Prostate gland (tissue), 2 donors: ENCODE measurements around the gene CCDC71L. TPM values are rescaled to one million over a fixed set of nuclear protein-coding genes. Genes with fewer than 3 reads are reported as not detected.
A peak's percentile ranks its signal among the peaks of the same experiment; 100 is the strongest.

ENCODE experiments used
- DNase-seq: peaks from one replicate; pipeline ENCODE4 v3.0.0-alpha.2; 2019; ENCODE audit warnings: low spot score
- H3K27ac ChIP-seq, 2 donors: fragments of 200-600 bp; sonication (generic); 2 replicates each; pipeline ENCODE4 v1.5.1; 2017 to 2019
- H3K27me3 ChIP-seq: fragments of 200-600 bp; sonication (generic); replicated peaks from 2 replicates; pipeline ENCODE4 v1.5.1; 2019; ENCODE audit not compliant: insufficient read depth
- H3K36me3 ChIP-seq, 2 donors: fragments of 200-600 bp; sonication (generic); 1 replicate in 1 of 2; 2 replicates in 1 of 2; pipeline versions ENCODE4 v1.5.1 to v1.8.1; 2017 to 2019
- H3K4me1 ChIP-seq: fragments of 200-600 bp; sonication (generic); replicated peaks from 2 replicates; pipeline ENCODE4 v1.5.1; 2019
- H3K4me3 ChIP-seq, 2 donors: fragments of 200-600 bp; sonication (generic); 2 replicates each; pipeline ENCODE4 v1.5.1; 2017 to 2019
- H3K9me3 ChIP-seq: fragments of 200-600 bp; sonication (generic); 2 replicates; pipeline ENCODE4 v1.5.1; 2017
- CTCF ChIP-seq, 4 experiments: fragments of 200-600 bp in 2 of 4; fragments of 450-650 bp in 2 of 4; sonication (generic) in 2 of 4; IDR thresholded peaks; 1 replicate in 3 of 4; 2 replicates in 1 of 4; pipeline ENCODE4 v1.5.1; 2016 to 2019; ENCODE audit warnings: antibody characterized with exemption in 4 of 4, mild to moderate bottlenecking in 2 of 4, moderate library complexity in 2 of 4
- POLR2A ChIP-seq: fragments of 450-650 bp; IDR thresholded peaks from one replicate; pipeline ENCODE4 v1.6.1; 2016; ENCODE audit warnings: antibody characterized with exemption, mild to moderate bottlenecking
- POLR2AphosphoS5 ChIP-seq: sonication (generic); formaldehyde crosslinking; IDR thresholded peaks from one replicate; pipeline ENCODE4 v1.6.1; 2017; ENCODE audit warnings: antibody characterized with exemption
- WGBS: methylation state at CpG from one replicate; pipeline ENCODE4 v1.1.5; 2018; 5-methylcytosine and 5-hydroxymethylcytosine counted together
- intact Hi-C: fragments of 100-400 bp; cut with DNase I; formaldehyde crosslinking; loops from one replicate; pipeline ENCODE4 v1.14.2; 2022
- total RNA-seq, 2 donors: library from RNA; depleted of rRNA; stranded (reverse); fragments of >200 nt; gene quantifications; one replicate each; pipeline ENCODE4 v1.1.0, GENCODE V29; 2016

The CCDC71L gene
- total RNA-seq, 2 donors from 2014 or later: 10.1 to 24.2 TPM

- H3K27me3 ChIP-seq: no peaks in the 10 kb centered on the region
- no peak for DNase-seq
- intact Hi-C loops: loop anchor here (5.0 kb wide), 2 partner anchors 122 to 483 kb away; no protein-coding TSS in a partner anchor
- H3K9me3 ChIP-seq: no peaks in the 10 kb centered on the region
- no peak overlapping the region for H3K4me3 ChIP-seq
- WGBS: 80% methylated on average over 3 of the region's 3 CpGs
- TF ChIP-seq POLR2A (no peak), CTCF (IDR thresholded peaks at IDR 0.05) (no peak), POLR2AphosphoS5 (no peak)
- H3K36me3 ChIP-seq: no peaks in the 10 kb centered on the region
- no peaks in the 10 kb centered on the region for H3K4me1 ChIP-seq
- H3K27ac ChIP-seq: no peak overlapping the region
Measured at GRCh38 chr7:106664343-106664742, 3.4 kb upstream of the CCDC71L start.

- peak; percentile 55 for DNase-seq
- Histone ChIP-seq H3K36me3 (no peaks in the 10 kb centered on the region), H3K4me1 (no peaks in the 10 kb centered on the region), H3K9me3 (no peaks in the 10 kb centered on the region), H3K27me3 (no peaks in the 10 kb centered on the region), H3K27ac (peak overlapping the region; percentile 94), H3K4me3 (peak overlapping the region; percentile 85 to 88)
- WGBS: 1% methylated on average over 53 of the region's 101 CpGs
- intact Hi-C loops: loop anchor here (2.0 to 5.0 kb wide), 5 partner anchors 77 to 487 kb away; partner anchors contain the start of gene NAMPT
- TF ChIP-seq CTCF (IDR thresholded peaks at IDR 0.05) (peak; percentile 53 to 71 (median 61)), POLR2AphosphoS5 (peak; percentile 9), POLR2A (peak; percentile 30)
Measured at GRCh38 chr7:106659963-106660861, 746 bp downstream of the CCDC71L start.

- H3K27ac ChIP-seq: peak overlapping the region; percentile 94
- no peaks in the 10 kb centered on the region for H3K4me1 ChIP-seq
- WGBS: 14% methylated on average over 12 of the region's 12 CpGs
- intact Hi-C loops: loop anchor here (2.0 kb wide), 1 partner anchor 77 kb away; no protein-coding TSS in a partner anchor
- H3K9me3 ChIP-seq: no peaks in the 10 kb centered on the region
- H3K27me3 ChIP-seq: no peaks in the 10 kb centered on the region
- no peak for DNase-seq
- peak overlapping the region; percentile 85 to 88 for H3K4me3 ChIP-seq
- H3K36me3 ChIP-seq: no peaks in the 10 kb centered on the region
- TF ChIP-seq POLR2A (no peak), CTCF (IDR thresholded peaks at IDR 0.05) (no peak), POLR2AphosphoS5 (no peak)
Measured at GRCh38 chr7:106659166-106659962, 1.6 kb downstream of the CCDC71L start.

GRCh38 chr7:106658316-106659165, 2.4 kb downstream of the CCDC71L start:
- Histone ChIP-seq H3K9me3 (no peaks in the 10 kb centered on the region), H3K4me3 (no peak overlapping the region), H3K4me1 (no peaks in the 10 kb centered on the region), H3K27ac (no peak overlapping the region), H3K27me3 (no peaks in the 10 kb centered on the region), H3K36me3 (no peaks in the 10 kb centered on the region)
- intact Hi-C loops: loop anchor here (2.0 kb wide), 1 partner anchor 78 kb away; no protein-coding TSS in a partner anchor
- TF ChIP-seq POLR2AphosphoS5 (no peak), CTCF (IDR thresholded peaks at IDR 0.05) (no peak)
- DNase-seq: no peak
- WGBS: 90% methylated on average over 6 of the region's 6 CpGs
